ENCODE results near the gene YWHAG. TPM values are rescaled to one million over a fixed set of nuclear protein-coding genes. Genes with fewer than 3 reads are reported as not detected.

Gene YWHAG
- total RNA-seq = 100 to 1,000 TPM in 5 of 9 donors, 10 to 100 TPM in 4; 63.4 to 272 (median 100) TPM
- polyA plus RNA-seq = 100 to 1,000 TPM in 1 of 3 donors, 10 to 100 TPM in 2; 50.5 to 309 (median 68.6) TPM
- long read RNA-seq, donor 1, transcript YWHAG-201 (2 exons, 3,750 nt) = major isoform, 88 of 88 reads
- long read RNA-seq, donor 1, partial matches to known transcripts = 0 of 88 reads
- long read RNA-seq, donor 1, other reads (novel, unspliced or antisense) = 0 of 88 reads
- long read RNA-seq, donor 2, transcript YWHAG-201 (2 exons, 3,750 nt) = major isoform, 67 of 67 reads
- long read RNA-seq, donor 2, partial matches to known transcripts = 0 of 67 reads
- long read RNA-seq, donor 2, other reads (novel, unspliced or antisense) = 0 of 67 reads
- long read RNA-seq, donor 3, transcript YWHAG-201 (2 exons, 3,750 nt) = major isoform, 59 of 166 reads
- long read RNA-seq, donor 3, partial matches to known transcripts = 107 of 166 reads
- long read RNA-seq, donor 3, other reads (novel, unspliced or antisense) = 0 of 166 reads
- long read RNA-seq, donor 4, partial matches to known transcripts = 0 of 8 reads
- long read RNA-seq, donor 4, other reads (novel, unspliced or antisense) = 6 of 8 reads
- long read RNA-seq, donor 5, partial matches to known transcripts = 0 of 24 reads
- long read RNA-seq, donor 5, other reads (novel, unspliced or antisense) = 21 of 24 reads
- long read RNA-seq, donor 6, partial matches to known transcripts = 0 of 7 reads
- long read RNA-seq, donor 6, other reads (novel, unspliced or antisense) = 7 of 7 reads
- long read RNA-seq, donor 7, transcript YWHAG-201 (2 exons, 3,750 nt) = major isoform, 60 of 60 reads
- long read RNA-seq, donor 7, partial matches to known transcripts = 0 of 60 reads
- long read RNA-seq, donor 7, other reads (novel, unspliced or antisense) = 0 of 60 reads
- long read RNA-seq, donor 8, transcript YWHAG-201 (2 exons, 3,750 nt) = major isoform, 107 of 107 reads
- long read RNA-seq, donor 8, partial matches to known transcripts = 0 of 107 reads
- long read RNA-seq, donor 8, other reads (novel, unspliced or antisense) = 0 of 107 reads
- long read RNA-seq, donor 9, transcript YWHAG-201 (2 exons, 3,750 nt) = major isoform, 49 of 49 reads
- long read RNA-seq, donor 9, partial matches to known transcripts = 0 of 49 reads
- long read RNA-seq, donor 9, other reads (novel, unspliced or antisense) = 0 of 49 reads
- long read RNA-seq, donor 10, transcript YWHAG-201 (2 exons, 3,750 nt) = major isoform, 31 of 31 reads
- long read RNA-seq, donor 10, partial matches to known transcripts = 0 of 31 reads
- long read RNA-seq, donor 10, other reads (novel, unspliced or antisense) = 0 of 31 reads

DNA sequence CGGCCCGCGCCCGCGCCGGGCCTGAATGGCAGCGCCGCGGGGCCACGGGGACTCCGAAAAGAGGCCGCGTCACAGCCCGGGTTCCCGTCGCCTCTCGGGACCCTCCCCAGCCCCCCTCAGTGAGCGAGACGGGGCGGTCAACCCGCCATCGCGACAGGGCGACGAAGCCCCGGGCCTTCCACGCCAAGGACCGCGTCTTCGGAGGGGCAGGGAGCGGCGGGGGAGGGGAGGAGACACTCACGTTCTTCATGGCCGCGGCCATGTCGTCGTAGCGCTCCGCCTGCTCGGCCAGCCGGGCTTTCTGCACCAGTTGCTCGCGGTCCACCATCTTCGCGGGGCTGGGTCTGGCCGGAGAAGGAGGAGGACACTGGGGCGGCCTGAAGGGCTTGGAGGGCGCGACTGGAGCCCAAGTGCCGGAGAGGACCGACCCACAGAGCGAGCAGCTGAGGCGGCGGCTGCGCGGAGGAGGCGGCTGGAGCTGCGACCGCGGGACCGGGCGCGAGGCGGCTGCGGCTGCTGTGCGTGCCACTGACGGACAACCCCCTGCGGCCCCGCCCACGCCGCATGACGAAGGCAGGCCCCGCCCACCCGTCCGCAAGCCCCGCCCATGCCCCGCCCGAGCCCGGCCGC lies at the start of gene YWHAG:
TSS of gene YWHAG (minus strand) at position 511 of the 630 bp plus-strand sequence. CDS start at position 328, 183 bp downstream.
- no peaks in the 10 kb centered on the region for H3K9me3 ChIP-seq (replicated peaks in 1 of 3)
- no peaks in the 10 kb centered on the region for H3K27me3 ChIP-seq
- peak within 1 kb of the TSS; percentile 76 to 96 (median 88) for H3K4me3 ChIP-seq
- H3K27ac ChIP-seq = peak within 1 kb of the TSS; percentile 91 to 100 (median 100)
- TF ChIP-seq, protein P1, sequence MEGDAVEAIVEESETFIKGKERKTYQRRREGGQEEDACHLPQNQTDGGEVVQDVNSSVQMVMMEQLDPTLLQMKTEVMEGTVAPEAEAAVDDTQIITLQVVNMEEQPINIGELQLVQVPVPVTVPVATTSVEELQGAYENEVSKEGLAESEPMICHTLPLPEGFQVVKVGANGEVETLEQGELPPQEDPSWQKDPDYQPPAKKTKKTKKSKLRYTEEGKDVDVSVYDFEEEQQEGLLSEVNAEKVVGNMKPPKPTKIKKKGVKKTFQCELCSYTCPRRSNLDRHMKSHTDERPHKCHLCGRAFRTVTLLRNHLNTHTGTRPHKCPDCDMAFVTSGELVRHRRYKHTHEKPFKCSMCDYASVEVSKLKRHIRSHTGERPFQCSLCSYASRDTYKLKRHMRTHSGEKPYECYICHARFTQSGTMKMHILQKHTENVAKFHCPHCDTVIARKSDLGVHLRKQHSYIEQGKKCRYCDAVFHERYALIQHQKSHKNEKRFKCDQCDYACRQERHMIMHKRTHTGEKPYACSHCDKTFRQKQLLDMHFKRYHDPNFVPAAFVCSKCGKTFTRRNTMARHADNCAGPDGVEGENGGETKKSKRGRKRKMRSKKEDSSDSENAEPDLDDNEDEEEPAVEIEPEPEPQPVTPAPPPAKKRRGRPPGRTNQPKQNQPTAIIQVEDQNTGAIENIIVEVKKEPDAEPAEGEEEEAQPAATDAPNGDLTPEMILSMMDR (IDR thresholded peaks at IDR 0.05) = no peak
- peak; percentile 99 to 100 for TF ChIP-seq POLR2A (IDR thresholded peaks at IDR 0.05)
- H3K36me3 ChIP-seq (replicated peaks in 1 of 2) = no peaks in the 10 kb centered on the region
- peaks cover 11 to 49% of the 10 kb centered on the region in 2 donors for H3K4me1 ChIP-seq (replicated peaks in 1 of 2)
- intact Hi-C loops (cut with DNase I) = loop anchor here in 1 of 2 donors (2.0 kb wide), 1 partner anchor 40 kb away; no protein-coding TSS in a partner anchor
- 0 to 3% (median 1%) methylated on average over 6 to 80 of the region's 80 CpGs for WGBS, 4 donors
- peak in 6 of 7 donors; percentile 89 to 94 (median 92) for DNase-seq

- no peak overlapping the region for H3K4me3 ChIP-seq
- H3K27me3 ChIP-seq = no peaks in the 10 kb centered on the region
- H3K36me3 ChIP-seq (replicated peaks in 1 of 2) = no peaks in the 10 kb centered on the region
- intact Hi-C loops (cut with DNase I) = no loop called here
- no peak for TF ChIP-seq POLR2A (IDR thresholded peaks at IDR 0.05)
- TF ChIP-seq, protein P1 (IDR thresholded peaks at IDR 0.05) = no peak
- H3K27ac ChIP-seq = no peak overlapping the region
- DNase-seq = no peak
- H3K9me3 ChIP-seq (replicated peaks in 1 of 3) = no peaks in the 10 kb centered on the region
- H3K4me1 ChIP-seq (replicated peaks in 1 of 2) = no peaks in the 10 kb centered on the region
Observed at GRCh38 chr7:76408121-76408560, 49.4 kb upstream of the YWHAG start.

DNA sequence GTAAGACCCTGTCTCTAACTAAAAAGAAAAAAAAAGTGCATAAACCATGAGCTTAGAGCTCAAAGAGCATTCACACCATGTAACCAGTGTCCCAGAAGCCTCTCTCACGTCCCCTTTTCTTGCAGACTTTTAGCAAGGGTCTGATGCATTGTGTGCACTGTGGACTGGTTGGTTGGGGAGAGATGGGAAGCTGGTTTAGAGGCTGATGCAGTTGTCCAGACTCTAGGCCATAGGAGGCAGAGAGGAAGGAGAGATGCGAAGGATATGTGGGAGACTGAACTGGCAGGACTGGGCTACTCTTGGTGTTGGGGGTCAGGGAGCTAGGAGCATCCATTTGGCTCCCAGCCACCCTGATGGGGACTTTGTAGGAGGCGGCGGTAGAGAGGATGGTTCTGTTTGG lies 48.9 kb upstream of the YWHAG start:
- no peak for TF ChIP-seq POLR2A (IDR thresholded peaks at IDR 0.05)
- TF ChIP-seq, protein P1 (IDR thresholded peaks at IDR 0.05) = no peak
- WGBS, 4 donors = 77 to 95% (median 81%) methylated on average over 4 of the region's 4 CpGs
- Histone ChIP-seq H3K27me3 (no peaks in the 10 kb centered on the region), H3K9me3 (replicated peaks in 1 of 3) (no peaks in the 10 kb centered on the region), H3K4me1 (replicated peaks in 1 of 2) (no peaks in the 10 kb centered on the region), H3K27ac (no peak overlapping the region), H3K4me3 (no peak overlapping the region), H3K36me3 (replicated peaks in 1 of 2) (no peaks in the 10 kb centered on the region)
- no peak for DNase-seq
- intact Hi-C loops (cut with DNase I) = no loop called here
